Muscle layer of colon (tissue), 2 donors: ENCODE data around the gene POMP.

ENCODE experiments used
- H3K27ac ChIP-seq: one replicate; pipeline ENCODE4 v1.7.0; 2013; ENCODE audit warnings: low read depth, mild to moderate bottlenecking, low read length, moderate library complexity
- H3K27me3 ChIP-seq, 2 donors: one replicate each; pipeline ENCODE4 v1.7.0; 2013; ENCODE audit warnings: low read length in 2 of 2, mild to moderate bottlenecking in 2 of 2; ENCODE audit not compliant: insufficient read depth in 2 of 2, control insufficient read depth in 1 of 2
- H3K36me3 ChIP-seq: one replicate; pipeline ENCODE4 v1.7.0; 2013; ENCODE audit warnings: mild to moderate bottlenecking, low read length; ENCODE audit not compliant: insufficient read depth
- H3K4me1 ChIP-seq: one replicate; pipeline ENCODE4 v1.7.0; 2013; ENCODE audit warnings: mild to moderate bottlenecking, low read length; ENCODE audit not compliant: insufficient read depth
- H3K4me3 ChIP-seq, 2 donors: one replicate each; pipeline ENCODE4 v1.7.0; 2013; ENCODE audit warnings: low read length in 2 of 2, low read depth in 1 of 2, mild to moderate bottlenecking in 1 of 2, moderate library complexity in 1 of 2
- H3K9ac ChIP-seq: one replicate; pipeline ENCODE4 v1.7.0; 2013; ENCODE audit warnings: low read length
- H3K9me3 ChIP-seq: one replicate; pipeline ENCODE4 v1.7.0; 2013; ENCODE audit warnings: mild to moderate bottlenecking, low read length
- donor health status: abdominal sarcoma.
- donor health status: Adenocarcinoma of cecum.

Gene POMP

GRCh38 chr13:28704282-28704681, 45.4 kb downstream of the POMP start:
- H3K27ac ChIP-seq, result no peak overlapping the region
- no peak overlapping the region for H3K9ac ChIP-seq
- H3K4me3 ChIP-seq, result no peak overlapping the region
- no peaks in the 10 kb centered on the region for H3K9me3 ChIP-seq
- no peaks in the 10 kb centered on the region for H3K4me1 ChIP-seq
- H3K27me3 ChIP-seq, result no peaks in the 10 kb centered on the region
- H3K36me3 ChIP-seq, result peaks cover 18% of the 10 kb centered on the region

DNA sequence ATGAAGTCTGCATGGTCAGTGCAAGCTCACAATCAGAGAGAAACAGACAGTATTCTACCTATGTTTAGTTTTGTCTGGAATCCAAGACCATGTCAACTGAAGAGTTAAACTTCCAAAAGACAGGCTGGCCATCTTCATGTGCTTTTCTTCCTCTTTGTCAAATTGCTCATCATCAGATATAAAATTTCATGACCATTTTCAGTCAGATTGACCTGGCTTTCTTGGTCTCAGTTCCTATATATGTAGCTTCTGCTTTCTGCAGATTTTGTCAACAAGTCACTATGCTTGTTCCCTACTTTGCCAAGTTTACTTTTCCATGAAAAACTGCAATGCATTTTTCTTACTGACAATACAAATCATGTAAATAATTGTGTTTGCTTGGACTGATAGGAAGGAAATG, 46.0 kb downstream of the POMP start:
- Histone ChIP-seq H3K4me3 (no peak overlapping the region), H3K9ac (no peak overlapping the region), H3K27ac (no peak overlapping the region), H3K36me3 (peaks cover 17% of the 10 kb centered on the region), H3K27me3 (no peaks in the 10 kb centered on the region), H3K4me1 (no peaks in the 10 kb centered on the region), H3K9me3 (no peaks in the 10 kb centered on the region)

- H3K36me3 ChIP-seq, result peaks cover 11% of the 10 kb centered on the region
- no peaks in the 10 kb centered on the region for H3K9me3 ChIP-seq
- no peaks in the 10 kb centered on the region for H3K27me3 ChIP-seq
- no peak overlapping the region for H3K9ac ChIP-seq
- H3K4me3 ChIP-seq, result no peak overlapping the region
- no peaks in the 10 kb centered on the region for H3K4me1 ChIP-seq
- H3K27ac ChIP-seq, result no peak overlapping the region
These were observed 46.6 kb downstream of the POMP start for GRCh38 chr13:28705461-28706083.

DNA sequence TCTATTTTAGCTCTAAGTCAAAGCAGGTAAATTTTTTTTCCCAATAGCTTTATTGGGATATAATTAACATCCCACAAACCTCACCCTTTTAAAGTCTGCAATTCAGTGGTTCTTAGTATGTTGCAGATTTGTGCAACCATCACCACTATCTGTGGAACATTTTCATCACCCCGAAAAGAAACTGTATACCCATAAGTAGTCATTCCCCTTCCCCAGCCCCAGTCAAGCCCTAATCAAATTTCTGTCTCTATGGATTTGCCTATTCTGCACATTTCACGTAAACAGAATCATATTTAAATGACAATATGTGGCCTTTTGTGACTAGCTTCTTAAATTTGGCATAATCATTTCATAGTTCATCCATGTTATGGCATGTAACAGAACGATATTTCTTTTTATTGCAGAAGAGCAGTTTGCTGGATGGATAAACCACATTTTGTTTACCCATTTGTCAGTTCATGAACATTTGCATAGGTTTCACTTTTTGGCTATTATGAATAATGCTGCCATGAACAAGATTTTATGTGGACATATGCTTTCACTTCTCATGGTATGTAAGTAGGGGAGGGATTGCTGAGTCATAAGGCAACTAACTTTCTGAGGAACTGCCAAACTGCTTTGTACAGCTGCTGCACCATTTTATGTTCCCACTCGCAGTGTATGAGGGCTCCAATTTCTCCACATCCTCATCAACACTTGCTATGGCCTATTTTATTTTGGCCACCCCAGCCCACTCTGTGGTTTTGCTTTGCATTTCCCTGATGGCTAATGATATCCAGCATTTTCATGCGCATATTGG, 48.9 kb downstream of the POMP start:
- Histone ChIP-seq H3K4me3 (no peak overlapping the region), H3K27ac (no peak overlapping the region), H3K9me3 (no peaks in the 10 kb centered on the region), H3K4me1 (no peaks in the 10 kb centered on the region), H3K27me3 (no peaks in the 10 kb centered on the region), H3K36me3 (no peaks in the 10 kb centered on the region), H3K9ac (no peak overlapping the region)

- Histone ChIP-seq H3K9me3 (no peaks in the 10 kb centered on the region), H3K9ac (no peak overlapping the region), H3K27ac (no peak overlapping the region), H3K4me3 (no peak overlapping the region), H3K27me3 (no peaks in the 10 kb centered on the region), H3K4me1 (no peaks in the 10 kb centered on the region), H3K36me3 (no peaks in the 10 kb centered on the region)
These were observed 51.2 kb downstream of the POMP start for GRCh38 chr13:28710161-28710560.

- no peak overlapping the region for H3K27ac ChIP-seq
- H3K27me3 ChIP-seq, result no peaks in the 10 kb centered on the region
- H3K9ac ChIP-seq, result no peak overlapping the region
- H3K9me3 ChIP-seq, result no peaks in the 10 kb centered on the region
- no peak overlapping the region for H3K4me3 ChIP-seq
- H3K36me3 ChIP-seq, result no peaks in the 10 kb centered on the region
- H3K4me1 ChIP-seq, result peaks cover 24% of the 10 kb centered on the region
These were observed 55.7 kb downstream of the POMP start for GRCh38 chr13:28714651-28715050.

DNA sequence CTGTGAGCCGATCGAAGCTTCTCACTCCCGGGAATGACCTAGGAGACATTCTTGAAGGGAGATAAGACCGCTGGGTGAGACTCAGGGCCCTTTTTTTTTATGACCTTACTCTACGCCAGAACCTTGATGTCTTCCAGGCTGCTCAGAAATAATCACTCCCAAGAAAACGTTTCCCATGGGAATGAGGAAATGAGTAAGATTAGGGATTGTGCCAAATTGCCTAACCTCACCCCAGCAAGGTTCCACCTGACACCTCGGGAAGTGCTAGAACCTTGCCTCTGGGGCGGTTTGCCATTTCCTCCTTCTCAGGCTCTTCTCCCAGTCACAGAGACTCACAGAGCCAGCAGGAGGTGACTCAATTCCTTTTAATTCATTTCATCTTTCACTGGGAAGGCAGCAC, 57.6 kb downstream of the POMP start:
- Histone ChIP-seq H3K9me3 (no peaks in the 10 kb centered on the region), H3K27me3 (no peaks in the 10 kb centered on the region), H3K4me3 (no peak overlapping the region), H3K4me1 (peaks cover 24% of the 10 kb centered on the region), H3K36me3 (no peaks in the 10 kb centered on the region), H3K27ac (no peak overlapping the region), H3K9ac (no peak overlapping the region)

GRCh38 chr13:28717170-28717569, 58.2 kb downstream of the POMP start:
- peak overlapping the region in 1 of 2 donors; percentile 86 for H3K4me3 ChIP-seq
- peaks cover 24% of the 10 kb centered on the region for H3K4me1 ChIP-seq
- H3K9me3 ChIP-seq, result no peaks in the 10 kb centered on the region
- H3K27me3 ChIP-seq, result no peaks in the 10 kb centered on the region
- no peaks in the 10 kb centered on the region for H3K36me3 ChIP-seq
- no peak overlapping the region for H3K9ac ChIP-seq
- no peak overlapping the region for H3K27ac ChIP-seq

- Histone ChIP-seq H3K4me1 (peaks cover 24% of the 10 kb centered on the region), H3K9me3 (no peaks in the 10 kb centered on the region), H3K27ac (peak overlapping the region; percentile 77), H3K36me3 (no peaks in the 10 kb centered on the region), H3K4me3 (peak overlapping the region; percentile 82 to 86), H3K27me3 (no peaks in the 10 kb centered on the region), H3K9ac (peak overlapping the region; percentile 95)
These were observed 59.2 kb downstream of the POMP start for GRCh38 chr13:28718196-28718542.

- Histone ChIP-seq H3K4me3 (peak within 1 kb of the TSS; percentile 82 to 86), H3K4me1 (peaks cover 24% of the 10 kb centered on the region), H3K36me3 (no peaks in the 10 kb centered on the region), H3K9me3 (no peaks in the 10 kb centered on the region), H3K27ac (peak within 1 kb of the TSS; percentile 77), H3K27me3 (no peaks in the 10 kb centered on the region), H3K9ac (peak within 1 kb of the TSS; percentile 95)
These were observed 59.8 kb downstream of the POMP start, which contains the start of gene SLC46A3 for GRCh38 chr13:28718543-28719226. Gene SLC46A3, minus strand, starts transcription at chr13:28718970. Its CDS starts 972 bp downstream, at chr13:28717998.

- H3K9ac ChIP-seq, result peak overlapping the region; percentile 64
These were observed 60.5 kb downstream of the POMP start for GRCh38 chr13:28719227-28720055.

More at GRCh38 chr13:28719227-28720055, 60.5 kb downstream of the POMP start:
- Histone ChIP-seq H3K4me3 (peak overlapping the region; percentile 69 to 86), H3K27ac (peak overlapping the region; percentile 63), H3K9me3 (no peaks in the 10 kb centered on the region), H3K4me1 (peaks cover 24% of the 10 kb centered on the region), H3K27me3 (no peaks in the 10 kb centered on the region), H3K36me3 (no peaks in the 10 kb centered on the region)
